H1 (cell line): ENCODE data around the gene ABCD1. TPM values are rescaled to one million over a fixed set of nuclear protein-coding genes. Genes with fewer than 3 reads are reported as not detected.

Experiments
- CTCF ChIA-PET: fragments of 300-600 bp; sonication (Branson Sonifier 250); formaldehyde crosslinking; loops from one replicate; lab custom pipeline; 2021; ENCODE audit not compliant: partially characterized antibody; lab: Charles Lee
- POLR2A ChIA-PET: fragments of 300-600 bp; sonication (Branson Sonifier 250); formaldehyde crosslinking; loops from one replicate; lab custom pipeline; 2021; ENCODE audit warnings: inconsistent platforms; ENCODE audit not compliant: partially characterized antibody; lab: Charles Lee
- DNase-seq, 2 experiments: peaks; one replicate each; pipeline versions ENCODE4 v3.0.0 to v3.0.0-alpha.2; 2010 to 2022; ENCODE audit warnings: low spot score in 2 of 2, low read depth in 1 of 2, mixed read lengths in 1 of 2
- FAIRE-seq: peaks from 2 replicates; lab custom pipeline; 2011; peaks lifted over from hg19 to GRCh38; lab: Jason Lieb, UNC
- H2AFZ ChIP-seq: 2 replicates; pipeline ENCODE4 v1.8.1; 2012; ENCODE audit warnings: low read length, inconsistent platforms
- H2AK5ac ChIP-seq: 2 replicates; pipeline ENCODE4 v1.6.1; 2013; ENCODE audit warnings: low read depth, low read length
- H2BK120ac ChIP-seq: replicated peaks from 2 replicates; pipeline ENCODE3; 2013; ENCODE audit warnings: low read depth, low read length, inconsistent platforms
- H2BK12ac ChIP-seq: 2 replicates; pipeline ENCODE4 v1.6.1; 2013; ENCODE audit warnings: low read depth, low read length
- H2BK15ac ChIP-seq: 2 replicates; pipeline ENCODE4 v1.6.1; 2013; ENCODE audit warnings: low read length
- H2BK20ac ChIP-seq: 2 replicates; pipeline ENCODE4 v1.6.1; 2013; ENCODE audit warnings: low read length
- H2BK5ac ChIP-seq: 2 replicates; pipeline ENCODE4 v1.6.1; 2013; ENCODE audit warnings: low read depth, low read length
- H3K14ac ChIP-seq: 2 replicates; pipeline ENCODE4 v1.6.1; 2013; ENCODE audit warnings: inconsistent platforms; ENCODE audit not compliant: insufficient read length
- H3K18ac ChIP-seq: 2 replicates; pipeline ENCODE4 v1.6.1; 2013; ENCODE audit warnings: low read length; ENCODE audit errors: extremely low read depth
- H3K23ac ChIP-seq: 2 replicates; pipeline ENCODE4 v1.6.1; 2013; ENCODE audit warnings: inconsistent platforms; ENCODE audit not compliant: insufficient read length
- H3K23me2 ChIP-seq: 2 replicates; pipeline ENCODE4 v1.6.1; 2013; ENCODE audit warnings: low read depth, low read length
- H3K27ac ChIP-seq: 2 replicates; pipeline ENCODE4 v1.6.1; 2011; ENCODE audit warnings: low read depth, low read length, inconsistent platforms
- H3K27me3 ChIP-seq, 4 experiments: replicated peaks in 1 of 4; 1 replicate in 1 of 4; 2 replicates in 3 of 4; pipeline versions ENCODE4 v1.6.1 to v1.8.1; 2011 to 2013; ENCODE audit warnings: low read length in 3 of 4, mild to moderate bottlenecking in 3 of 4, inconsistent platforms in 2 of 4, mixed read lengths in 2 of 4, moderate library complexity in 1 of 4; ENCODE audit not compliant: control insufficient read depth in 3 of 4, insufficient read depth in 3 of 4; ENCODE audit errors: extremely low read depth in 1 of 4
- H3K36me3 ChIP-seq, 4 experiments: 2 replicates each; pipeline versions ENCODE4 v1.6.1 to v1.8.1; 2011 to 2013; ENCODE audit warnings: mild to moderate bottlenecking in 4 of 4, low read length in 3 of 4, moderate library complexity in 2 of 4, control low read depth in 1 of 4, inconsistent platforms in 1 of 4; ENCODE audit not compliant: insufficient read depth in 4 of 4, control insufficient read depth in 2 of 4
- H3K4ac ChIP-seq: replicated peaks from 2 replicates; pipeline ENCODE3; 2013; ENCODE audit warnings: low read length, low read depth, mixed read lengths, inconsistent platforms; ENCODE audit not compliant: insufficient read length
- H3K4me1 ChIP-seq, 4 experiments: replicated peaks in 1 of 4; 1 replicate in 1 of 4; 2 replicates in 3 of 4; pipeline versions ENCODE4 v1.6.1 to v1.8.1; 2011 to 2013; ENCODE audit warnings: low read length in 3 of 4, inconsistent platforms in 2 of 4, mixed read lengths in 1 of 4; ENCODE audit not compliant: insufficient read depth in 4 of 4, control insufficient read depth in 3 of 4
- H3K4me2 ChIP-seq, 2 experiments: 2 replicates each; pipeline versions ENCODE4 v1.6.1 to v1.8.1; 2011 to 2013; ENCODE audit warnings: low read depth in 2 of 2, low read length in 2 of 2, control low read depth in 1 of 2, inconsistent platforms in 1 of 2, mild to moderate bottlenecking in 1 of 2; ENCODE audit not compliant: insufficient read depth in 1 of 2
- H3K4me3 ChIP-seq, 4 experiments: fragments of 200-600, 300-600 bp in 1 of 4; sonication (generic), shearing (Covaris generic), sonication (Bioruptor Twin) in 1 of 4; 2 replicates each; pipeline versions ENCODE4 v1.5.1 to v1.8.1; 2011 to 2016; ENCODE audit warnings: low read length in 4 of 4, low read depth in 3 of 4, control low read depth in 2 of 4, inconsistent platforms in 2 of 4, mild to moderate bottlenecking in 2 of 4, mixed read lengths in 1 of 4, moderate library complexity in 1 of 4; ENCODE audit not compliant: insufficient read depth in 2 of 4; ENCODE audit errors: extremely low read depth in 1 of 4
- H3K56ac ChIP-seq: replicated peaks from 2 replicates; pipeline ENCODE3; 2013; ENCODE audit warnings: low read depth, mild to moderate bottlenecking, mixed read lengths, low read length, inconsistent platforms; ENCODE audit not compliant: insufficient read length
- H3K79me1 ChIP-seq: 2 replicates; pipeline ENCODE4 v1.6.1; 2013; ENCODE audit warnings: low read depth, low read length, control low read depth
- H3K79me2 ChIP-seq, 2 experiments: 2 replicates each; pipeline versions ENCODE4 v1.6.1 to v1.8.1; 2012 to 2013; ENCODE audit warnings: low read length in 2 of 2, mild to moderate bottlenecking in 2 of 2, inconsistent platforms in 1 of 2; ENCODE audit not compliant: insufficient read depth in 2 of 2, control insufficient read depth in 1 of 2
- H3K9ac ChIP-seq, 4 experiments: replicated peaks in 1 of 4; 1 replicate in 1 of 4; 2 replicates in 3 of 4; pipeline versions ENCODE4 v1.6.1 to v1.8.1; 2011 to 2013; ENCODE audit warnings: low read depth in 3 of 4, low read length in 3 of 4, control low read depth in 2 of 4, mild to moderate bottlenecking in 2 of 4, moderate library complexity in 2 of 4, inconsistent platforms in 1 of 4; ENCODE audit errors: extremely low read depth in 1 of 4
- H3K9me3 ChIP-seq, 2 experiments: 2 replicates each; pipeline versions ENCODE4 v1.6.1 to v1.8.1; 2012 to 2013; ENCODE audit warnings: mild to moderate bottlenecking in 2 of 2, moderate library complexity in 2 of 2, control low read depth in 1 of 2, inconsistent platforms in 1 of 2, low read depth in 1 of 2, low read length in 1 of 2, mixed read lengths in 1 of 2; ENCODE audit not compliant: insufficient read depth in 2 of 2
- H4K20me1 ChIP-seq, 2 experiments: replicated peaks in 1 of 2; 2 replicates each; pipeline versions ENCODE3 to v1.8.1; 2011 to 2013; ENCODE audit warnings: inconsistent platforms in 2 of 2, low read length in 2 of 2, mild to moderate bottlenecking in 1 of 2; ENCODE audit not compliant: insufficient read depth in 2 of 2, control insufficient read depth in 1 of 2
- H4K5ac ChIP-seq: 2 replicates; pipeline ENCODE4 v1.6.1; 2013; ENCODE audit warnings: low read length, low read depth, mixed read lengths, inconsistent platforms; ENCODE audit not compliant: insufficient read length
- H4K8ac ChIP-seq: 2 replicates; pipeline ENCODE4 v1.8.0; 2013; ENCODE audit warnings: mild to moderate bottlenecking, moderate library complexity, low read length, inconsistent platforms; ENCODE audit not compliant: insufficient read depth; ENCODE audit errors: extremely low read depth
- H4K91ac ChIP-seq: replicated peaks from 2 replicates; pipeline ENCODE3; 2013; ENCODE audit warnings: low read length, mixed read lengths, inconsistent platforms; ENCODE audit not compliant: insufficient read length
- ATF3 ChIP-seq: IDR thresholded peaks from 2 replicates; pipeline ENCODE4 v1.6.1; 2011; ENCODE audit warnings: low read depth, mild to moderate bottlenecking, low read length; ENCODE audit not compliant: insufficient read depth
- KDM5A ChIP-seq: fragments of 200-600 bp; IDR thresholded peaks from 2 replicates; pipeline ENCODE4 v1.7.1; 2012; ENCODE audit warnings: mild to moderate bottlenecking, low read length, inconsistent platforms, mixed read lengths
- SIX5 ChIP-seq: IDR thresholded peaks from 2 replicates; pipeline ENCODE4 v1.6.1; 2011; ENCODE audit warnings: mild to moderate bottlenecking, low read depth, low read length
- WGBS, 2 experiments: shearing (Covaris generic) in 1 of 2; methylation state at CpG; one replicate each; pipeline versions ENCODE4 v1.1.6 to v1.1.7; 2013 to 2015; ENCODE audit warnings: low lambda C conversion rate in 2 of 2, mixed read lengths in 2 of 2, inconsistent platforms in 1 of 2, low coverage in 1 of 2, missing lambda C conversion rate in 1 of 2; ENCODE audit not compliant: insufficient replicate concordance in 2 of 2, insufficient coverage in 1 of 2, insufficient read length in 1 of 2; ENCODE audit errors: extremely low coverage in 1 of 2, missing lambda C conversion rate in 1 of 2; 5-methylcytosine and 5-hydroxymethylcytosine counted together
- polyA plus RNA-seq, 7 experiments: library from polyadenylated mRNA; depleted of rRNA in 3 of 7; stranded (reverse) in 5 of 7; unstranded in 2 of 7; fragments of >200 nt in 5 of 7; fragments of 200-250 nt in 2 of 7; gene quantifications; 1 replicate in 5 of 7; 2 replicates in 1 of 7; 4 replicates in 1 of 7; pipeline versions ENCODE4 v1.2.1 to v1.2.3, GENCODE V29; 2011 to 2013; ENCODE audit warnings: missing spikeins in 2 of 7, mixed read lengths in 2 of 7
- total RNA-seq: library from RNA; stranded (reverse); fragmentation: NEBNext Ultra II Directional; extraction: Animal tissue kit (Norgen Biotek cat#: 25700); gene quantifications from 2 replicates; pipeline ENCODE4 v1.2.1, GENCODE V29; 2021

Gene ABCD1
- total and polyA plus RNA-seq, 2 of the 8 experiments (the other 6 are each of a cell fraction or from before 2014, with no cell fraction given) = 3.1 to 6.6 TPM

- no peak for DNase-seq
- H2BK5ac ChIP-seq = no peak overlapping the region
- no peak overlapping the region for H3K4me2 ChIP-seq
- H2BK20ac ChIP-seq = no peak overlapping the region
- no peak overlapping the region for H3K9ac ChIP-seq
- no peak overlapping the region for H4K91ac ChIP-seq
- H3K4me3 ChIP-seq = no peak overlapping the region
- H2AK5ac ChIP-seq = no peak overlapping the region
- no peaks in the 10 kb centered on the region for H3K79me1 ChIP-seq
- no peak overlapping the region for H3K56ac ChIP-seq
- peaks cover 0 to 4% (median 3%) of the 10 kb centered on the region in 4 experiments; a peak in 5 of 7 replicates for H3K4me1 ChIP-seq
- H4K20me1 ChIP-seq = no peaks in the 10 kb centered on the region
- no peak overlapping the region for H4K8ac ChIP-seq
- no peak overlapping the region for H2BK12ac ChIP-seq
- no peaks in the 10 kb centered on the region for H3K23me2 ChIP-seq
- FAIRE-seq = no peak
- no peak overlapping the region for H4K5ac ChIP-seq
- POLR2A ChIA-PET = interaction anchor here (0.8 kb wide), 1 partner anchor 117 kb away, joined by 3 read pairs; no protein-coding TSS in a partner anchor
- CTCF ChIA-PET = interaction anchor here (1.0 to 1.2 kb wide), 3 partner anchors 11 to 14 kb away, joined by 4 to 6 read pairs (median 4); no protein-coding TSS in a partner anchor
- no peaks in the 10 kb centered on the region for H3K79me2 ChIP-seq
- H3K4ac ChIP-seq = no peak overlapping the region
- H2BK15ac ChIP-seq = no peak overlapping the region
- H3K27me3 ChIP-seq = no peaks in the 10 kb centered on the region
- no peak overlapping the region for H2BK120ac ChIP-seq
- no peak overlapping the region for H3K14ac ChIP-seq
- H3K9me3 ChIP-seq = no peaks in the 10 kb centered on the region
- 89% methylated on average over 20 of the region's 29 CpGs; no CpG with 5 or more reads in 1 of the 2 experiments for WGBS, 2 experiments
- H3K23ac ChIP-seq = no peak overlapping the region
- no peaks in the 10 kb centered on the region for H3K36me3 ChIP-seq
- H3K27ac ChIP-seq = no peak overlapping the region
- H3K18ac ChIP-seq = no peak overlapping the region
- H2AFZ ChIP-seq = no peak overlapping the region
- no peak for TF ChIP-seq KDM5A
- TF ChIP-seq ATF3 = no peak
- TF ChIP-seq SIX5 = no peak
Observed at GRCh38 chrX:153739754-153740486, 15.3 kb downstream of the ABCD1 start.
